HepG2 (cell line): ENCODE data around the gene GNAS-AS1. TPM values are rescaled to one million over a fixed set of nuclear protein-coding genes. Genes with fewer than 3 reads are reported as not detected.

Experiments
- ATAC-seq: fragments of 200-7000 bp; cut with Tn5 transposase; 3 replicates; pipeline ENCODE4 v1.9.1; 2020; ENCODE audit warnings: mild to moderate bottlenecking, moderate library complexity
- BruUV-seq: library from RNA; stranded (reverse); fragments of 400-500 nt; replicated peaks from 2 replicates; lab custom pipeline; 2021; lab: Mats Ljungman, UMichigan
- CTCF ChIA-PET: fragments of 300-600 bp; formaldehyde crosslinking; extraction: SDS; loops from one replicate; lab custom pipeline; 2021; ENCODE audit warnings: low total read pairs, inconsistent platforms, low intra/inter-chr PET ratio; lab: Yijun Ruan, JAX
- POLR2A ChIA-PET: fragments of 350-600 bp; sonication (Branson Sonifier 250); formaldehyde crosslinking; loops from one replicate; lab custom pipeline; 2020; ENCODE audit warnings: antibody characterized with exemption, inconsistent platforms; lab: Yijun Ruan, JAX
- DNase-seq: peaks from one replicate; pipeline ENCODE4 v3.0.0-alpha.2; 2015; ENCODE audit warnings: low spot score
- FAIRE-seq: peaks from 3 replicates; lab custom pipeline; 2011; peaks lifted over from hg19 to GRCh38; lab: Jason Lieb, UNC
- H2AFZ ChIP-seq: one replicate; pipeline ENCODE4 v1.6.1; 2011; ENCODE audit warnings: low read length, inconsistent platforms
- H3K27ac ChIP-seq: fragments of 300-600 bp; 3 replicates; pipeline ENCODE4 v1.8.0; 2011; ENCODE audit warnings: mixed run types, mild to moderate bottlenecking, mixed read lengths, low read length, inconsistent platforms; ENCODE audit not compliant: insufficient read depth; ENCODE audit errors: extremely low read length
- H3K27me3 ChIP-seq, 2 experiments: fragments of 200-600 bp in 1 of 2; 2 replicates in 1 of 2; 3 replicates in 1 of 2; pipeline versions ENCODE4 v1.6.0 to v1.8.0; 2011; ENCODE audit warnings: low read length in 2 of 2, mild to moderate bottlenecking in 2 of 2, moderate library complexity in 2 of 2, inconsistent platforms in 1 of 2; ENCODE audit not compliant: insufficient read depth in 2 of 2, control insufficient read depth in 1 of 2
- H3K36me3 ChIP-seq, 2 experiments: fragments of 200-600 bp in 1 of 2; replicated peaks in 1 of 2; 2 replicates in 1 of 2; 3 replicates in 1 of 2; pipeline versions ENCODE4 v1.5.1 to v1.8.0; 2011; ENCODE audit warnings: low read length in 2 of 2, inconsistent platforms in 1 of 2; ENCODE audit not compliant: insufficient read depth in 2 of 2, control insufficient read depth in 1 of 2
- H3K4me1 ChIP-seq: 2 replicates; pipeline ENCODE4 v1.5.1; 2012; ENCODE audit warnings: low read length, inconsistent platforms; ENCODE audit not compliant: insufficient read depth
- H3K4me2 ChIP-seq: 2 replicates; pipeline ENCODE4 v1.6.0; 2011; ENCODE audit warnings: low read depth, low read length, inconsistent platforms
- H3K4me3 ChIP-seq, 3 experiments: fragments of 200-600 bp in 1 of 3; sonication (generic), shearing (Covaris generic) in 1 of 3; replicated peaks in 1 of 3; 2 replicates each; pipeline ENCODE4 v1.5.1; 2011 to 2016; ENCODE audit warnings: low read length in 3 of 3, inconsistent platforms in 2 of 3, low read depth in 2 of 3, mild to moderate bottlenecking in 2 of 3, control low read depth in 1 of 3, mixed read lengths in 1 of 3; ENCODE audit not compliant: insufficient read depth in 1 of 3
- H3K79me2 ChIP-seq: one replicate; pipeline ENCODE4 v1.6.1; 2011; ENCODE audit warnings: low read length, inconsistent platforms; ENCODE audit not compliant: insufficient read depth
- H3K9ac ChIP-seq: 2 replicates; pipeline ENCODE4 v1.6.0; 2011; ENCODE audit warnings: mild to moderate bottlenecking, low read depth, low read length, inconsistent platforms; ENCODE audit not compliant: insufficient read depth
- H3K9me3 ChIP-seq: 2 replicates; pipeline ENCODE4 v1.5.1; 2012; ENCODE audit warnings: mild to moderate bottlenecking, low read length
- H4K20me1 ChIP-seq: 2 replicates; pipeline ENCODE4 v1.6.0; 2011; ENCODE audit warnings: inconsistent platforms, mild to moderate bottlenecking, low read length, moderate library complexity; ENCODE audit not compliant: insufficient read depth
- AGO1 ChIP-seq: fragments of 200-400 bp; formaldehyde crosslinking; IDR thresholded peaks from 2 replicates; pipeline ENCODE4 v1.6.1; 2017; ENCODE audit warnings: mild to moderate bottlenecking, low read depth, low read length, moderate library complexity; ENCODE audit not compliant: poor library complexity, severe bottlenecking
- AGO2 ChIP-seq: fragments of 200-400 bp; formaldehyde crosslinking; optimal IDR thresholded peaks from 2 replicates; pipeline ENCODE3; 2017; ENCODE audit warnings: mild to moderate bottlenecking, low read depth, low read length, moderate library complexity
- ATRX ChIP-seq: sonication (generic); formaldehyde crosslinking; IDR thresholded peaks from 2 replicates; pipeline ENCODE4 v1.4.0; 2020; ENCODE audit warnings: missing genetic modification reagents, borderline replicate concordance
- CBFB ChIP-seq: sonication (generic); formaldehyde crosslinking; IDR thresholded peaks from 2 replicates; pipeline ENCODE4 v1.4.0; 2020; ENCODE audit warnings: missing genetic modification reagents
- DZIP1 ChIP-seq: sonication (generic); formaldehyde crosslinking; IDR thresholded peaks from 2 replicates; pipeline ENCODE4 v1.5.0; 2020; ENCODE audit warnings: mild to moderate bottlenecking, missing genetic modification reagents
- ELF3 ChIP-seq: IDR thresholded peaks from 2 replicates; pipeline ENCODE4 v1.6.1; 2016; ENCODE audit warnings: missing genetic modification reagents, missing compliant biosample characterization
- HNRNPL ChIP-seq: fragments of 200-400 bp; formaldehyde crosslinking; IDR thresholded peaks from 2 replicates; pipeline ENCODE4 v1.6.1; 2017; ENCODE audit warnings: mild to moderate bottlenecking, low read depth, low read length
- PCBP1 ChIP-seq: fragments of 200-400 bp; formaldehyde crosslinking; IDR thresholded peaks from 2 replicates; pipeline ENCODE4 v1.6.1; 2017; ENCODE audit warnings: mild to moderate bottlenecking, low read depth, low read length, borderline replicate concordance
- RFXAP ChIP-seq: sonication (generic); formaldehyde crosslinking; IDR thresholded peaks from 2 replicates; pipeline ENCODE4 v1.4.0; 2020; ENCODE audit warnings: missing genetic modification reagents, borderline replicate concordance
- STAT6 ChIP-seq: sonication (generic); formaldehyde crosslinking; IDR thresholded peaks from 2 replicates; pipeline ENCODE4 v1.4.0; 2020; ENCODE audit warnings: missing genetic modification reagents, mild to moderate bottlenecking, borderline replicate concordance
- TERF1 ChIP-seq: sonication (generic); formaldehyde crosslinking; IDR thresholded peaks from 2 replicates; pipeline ENCODE4 v1.8.0; 2022; ENCODE audit warnings: mild to moderate bottlenecking, missing genetic modification reagents, moderate library complexity
- ZGPAT ChIP-seq: IDR thresholded peaks from 2 replicates; pipeline ENCODE4 v1.6.1; 2016; ENCODE audit warnings: mild to moderate bottlenecking
- ZNF354B ChIP-seq: sonication (generic); formaldehyde crosslinking; IDR thresholded peaks from 2 replicates; pipeline ENCODE4 v1.8.0; 2022; ENCODE audit warnings: mild to moderate bottlenecking, missing genetic modification reagents
- ZNF850 ChIP-seq: sonication (generic); formaldehyde crosslinking; conservative IDR thresholded peaks from 2 replicates; pipeline ENCODE4 v1.9.0; 2021; ENCODE audit warnings: mild to moderate bottlenecking, missing genetic modification reagents
- WGBS: methylation state at CpG from one replicate; pipeline ENCODE4 v1.1.6; 2017; ENCODE audit warnings: low lambda C conversion rate; 5-methylcytosine and 5-hydroxymethylcytosine counted together
- in situ Hi-C: cut with HindIII; loops from 2 replicates; pipeline ENCODE4 v1.10.0; 2017; ENCODE audit warnings: low pct_unique_long_range_greater_than_20kb; ENCODE audit not compliant: extremely low pct_ligation_motif_present
- intact Hi-C: fragments of 100-400 bp; cut with micrococcal nuclease; formaldehyde crosslinking; loops from one replicate; pipeline ENCODE4 v1.10.0; 2022; ENCODE audit not compliant: unreplicated experiment
- polyA plus RNA-seq, 8 experiments: library from polyadenylated mRNA; depleted of rRNA in 3 of 8; stranded (reverse) in 7 of 8; unstranded in 1 of 8; fragments of >200 nt; fragmentation: Illumina TruSeq in 4 of 8; extraction: Trizol in 4 of 8; gene quantifications; 2 replicates each; pipeline versions ENCODE4 v1.2.1 to v1.2.3, GENCODE V29; 2011 to 2016; ENCODE audit warnings: low read depth in 4 of 8, missing spikeins in 1 of 8, mixed read lengths in 1 of 8; ENCODE audit not compliant: insufficient read depth in 1 of 8
- total RNA-seq, 5 experiments: library from RNA; depleted of rRNA; stranded (reverse); fragments of >200 nt; fragmentation: Illumina TruSeq; extraction: Trizol; gene quantifications; 2 replicates each; pipeline ENCODE4 v1.2.3, GENCODE V29; 2016; ENCODE audit warnings: low read depth in 1 of 5

GNAS-AS1 gene
- total and polyA plus RNA-seq, 2 of the 13 experiments (the other 11 are each of a cell fraction or from before 2014, with no cell fraction given): not detected

GRCh38 chr20:58889798-58890517 is 39.3 kb upstream of the GNAS-AS1 start:
- Histone ChIP-seq H3K9ac (peak overlapping the region; percentile 76), H3K4me1 (peaks cover 37% of the 10 kb centered on the region), H3K4me2 (peak overlapping the region; percentile 74), H4K20me1 (peaks cover 22% of the 10 kb centered on the region), H3K9me3 (peaks cover 7% of the 10 kb centered on the region; the same call in 1 of the 2 replicates), H2AFZ (no peak overlapping the region), H3K79me2 (peaks cover 30% of the 10 kb centered on the region), H3K36me3 (no peaks in the 10 kb centered on the region), H3K4me3 (peak overlapping the region; percentile 59 to 98 (median 86)), H3K27ac (peak overlapping the region; percentile 73), H3K27me3 (no peaks in the 10 kb centered on the region; a peak in 1 of 5 replicates)
- in situ Hi-C loops (loop anchor here (5.0 kb wide), 1 partner anchor 92 kb away; the partner anchor contains the start of gene NELFCD), intact Hi-C loops (loop anchor here (5.0 to 10.0 kb wide), 2 partner anchors 92 to 235 kb away; partner anchors contain the start of genes NELFCD and STX16)
- TSS peak; percentile 40 for BruUV-seq
- FAIRE-seq (no peak), ATAC-seq (no peak; the same call in 2 of the 3 replicates), DNase-seq (no peak)
- POLR2A ChIA-PET: interaction anchor here (1.0 to 2.0 kb wide), 5 partner anchors 25 to 239 kb away, joined by 3 to 14 read pairs (median 6); partner anchors contain the start of genes ATP5F1E and STX16
- WGBS: 73% methylated on average over 91 of the region's 91 CpGs
- CTCF ChIA-PET: no interaction called here
- TF ChIP-seq ZGPAT (CRISPR knock-in tag) (peak; percentile 5; the same call in 1 of the 2 replicates), ATRX (no peak), ZNF850 (CRISPR knock-in tag) (peak; percentile 49; the same call in 1 of the 2 replicates), PCBP1 (no peak), ZNF354B (CRISPR knock-in tag) (peak; percentile 20; the same call in 1 of the 2 replicates), ELF3 (CRISPR knock-in tag) (peak; percentile 7; the same call in 1 of the 2 replicates), AGO2 (no peak), TERF1 (CRISPR knock-in tag) (0 out of 2 replicates have a peak, but pooled peaks have one; percentile 42), HNRNPL (0 out of 2 replicates have a peak, but pooled peaks have one; percentile 33), CBFB (CRISPR knock-in tag) (no peak), STAT6 (CRISPR knock-in tag) (no peak), AGO1 (peak; percentile 62), RFXAP (peak; percentile 5; the same call in 1 of the 2 replicates), DZIP1 (CRISPR knock-in tag) (0 out of 2 replicates have a peak, but pooled peaks have one; percentile 42)
